Activated naive CD8-positive, alpha-beta T cell treated with anti-CD3 and anti-CD28 coated beads, Interleukin-2, amount 50 U/mL, for 24 hours (primary cell): ENCODE measurements around the gene CCDC57.
"Not testable (repeated sequence)": the region's sequence is repeated elsewhere in the genome, so short reads cannot be mapped to it uniquely, and the experiment has no call there.

Source experiments
- ATAC-seq: fragments of 150-1000 bp; cut with Tn5 transposase; one replicate; pipeline ENCODE4 v1.10.0; 2021
- DNase-seq: peaks from one replicate; pipeline ENCODE4 v3.0.0; 2021
- H3K27ac Mint-ChIP-seq: one replicate; pipeline ENCODE4 v1.8.0; 2021; ENCODE audit warnings: mild to moderate bottlenecking, mixed read lengths
- H3K27me3 Mint-ChIP-seq: one replicate; pipeline ENCODE4 v1.8.0; 2021; ENCODE audit warnings: mixed read lengths
- H3K36me3 Mint-ChIP-seq: one replicate; pipeline ENCODE4 v1.8.0; 2021; ENCODE audit warnings: low read depth, mixed read lengths
- H3K4me1 Mint-ChIP-seq: one replicate; pipeline ENCODE4 v1.8.0; 2021; ENCODE audit warnings: mixed read lengths
- H3K4me3 Mint-ChIP-seq: one replicate; pipeline ENCODE4 v1.8.0; 2021; ENCODE audit warnings: mild to moderate bottlenecking, moderate library complexity, mixed read lengths
- H3K9me3 Mint-ChIP-seq: one replicate; pipeline ENCODE4 v1.8.0; 2021; ENCODE audit warnings: mixed read lengths

The CCDC57 gene

GRCh38 chr17:82146663-82147654 is 65.7 kb downstream of the CCDC57 start:
- no peaks in the 10 kb centered on the region for H3K4me1 Mint-ChIP-seq
- peaks cover 4% of the 10 kb centered on the region for H3K9me3 Mint-ChIP-seq
- DNase-seq: no peak
- peaks cover 8% of the 10 kb centered on the region for H3K36me3 Mint-ChIP-seq
- ATAC-seq: no peak
- no peak overlapping the region for H3K27ac Mint-ChIP-seq
- no peaks in the 10 kb centered on the region for H3K27me3 Mint-ChIP-seq
- H3K4me3 Mint-ChIP-seq: no peak overlapping the region

- no peaks in the 10 kb centered on the region for H3K4me1 Mint-ChIP-seq
- no peak overlapping the region for H3K4me3 Mint-ChIP-seq
- no peak overlapping the region for H3K27ac Mint-ChIP-seq
- ATAC-seq: no peak
- H3K36me3 Mint-ChIP-seq: peaks cover 10% of the 10 kb centered on the region
- H3K27me3 Mint-ChIP-seq: no peaks in the 10 kb centered on the region
- peaks cover 4% of the 10 kb centered on the region for H3K9me3 Mint-ChIP-seq
- no peak for DNase-seq
Measured at GRCh38 chr17:82145550-82146155, 67.0 kb downstream of the CCDC57 start.

- Mint-ChIP-seq H3K4me3 (no peak overlapping the region), H3K36me3 (peaks cover 10% of the 10 kb centered on the region), H3K4me1 (no peaks in the 10 kb centered on the region), H3K27me3 (no peaks in the 10 kb centered on the region), H3K27ac (no peak overlapping the region), H3K9me3 (peaks cover 4% of the 10 kb centered on the region)
- no peak for DNase-seq
- ATAC-seq: no peak
Measured at GRCh38 chr17:82143333-82143732, 69.3 kb downstream of the CCDC57 start.

- not testable (repeated sequence) for H3K36me3 Mint-ChIP-seq, H3K4me1 Mint-ChIP-seq, H3K9me3 Mint-ChIP-seq, DNase-seq, H3K4me3 Mint-ChIP-seq, H3K27ac Mint-ChIP-seq, H3K27me3 Mint-ChIP-seq, ATAC-seq
Measured at GRCh38 chr17:82139961-82140360, 72.7 kb downstream of the CCDC57 start.

- H3K36me3 Mint-ChIP-seq: peaks cover 2% of the 10 kb centered on the region
- no peak overlapping the region for H3K4me3 Mint-ChIP-seq
- no peaks in the 10 kb centered on the region for H3K4me1 Mint-ChIP-seq
- ATAC-seq (no peak), DNase-seq (no peak)
- no peaks in the 10 kb centered on the region for H3K27me3 Mint-ChIP-seq
- H3K9me3 Mint-ChIP-seq: no peaks in the 10 kb centered on the region
- H3K27ac Mint-ChIP-seq: no peak overlapping the region
Measured at GRCh38 chr17:82138511-82138992, 74.1 kb downstream of the CCDC57 start.

GRCh38 chr17:82134101-82134500 is 78.5 kb downstream of the CCDC57 start:
- Mint-ChIP-seq H3K27ac (no peak overlapping the region), H3K4me1 (no peaks in the 10 kb centered on the region), H3K9me3 (no peaks in the 10 kb centered on the region), H3K27me3 (no peaks in the 10 kb centered on the region), H3K4me3 (no peak overlapping the region), H3K36me3 (no peaks in the 10 kb centered on the region)
- no peak for DNase-seq
- ATAC-seq: no peak

GRCh38 chr17:82133166-82133953 is 79.3 kb downstream of the CCDC57 start:
- H3K36me3 Mint-ChIP-seq, H3K4me3 Mint-ChIP-seq, ATAC-seq, H3K27ac Mint-ChIP-seq, H3K4me1 Mint-ChIP-seq, H3K9me3 Mint-ChIP-seq, H3K27me3 Mint-ChIP-seq, DNase-seq: not testable (repeated sequence)

GRCh38 chr17:82129095-82129494 is 83.5 kb downstream of the CCDC57 start:
- ATAC-seq: no peak
- Mint-ChIP-seq H3K4me1 (peaks cover 36% of the 10 kb centered on the region), H3K36me3 (peaks cover 4% of the 10 kb centered on the region), H3K4me3 (no peak overlapping the region), H3K27ac (no peak overlapping the region), H3K9me3 (no peaks in the 10 kb centered on the region), H3K27me3 (no peaks in the 10 kb centered on the region)
- DNase-seq: no peak

- no peak for ATAC-seq
- peaks cover 8% of the 10 kb centered on the region for H3K36me3 Mint-ChIP-seq
- H3K4me1 Mint-ChIP-seq: peaks cover 41% of the 10 kb centered on the region
- H3K27ac Mint-ChIP-seq: no peak overlapping the region
- no peak for DNase-seq
- no peaks in the 10 kb centered on the region for H3K9me3 Mint-ChIP-seq
- H3K4me3 Mint-ChIP-seq: no peak overlapping the region
- no peaks in the 10 kb centered on the region for H3K27me3 Mint-ChIP-seq
Measured at GRCh38 chr17:82128287-82128686, 84.4 kb downstream of the CCDC57 start.

- peak; percentile 18 for DNase-seq
- Mint-ChIP-seq H3K27ac (peak overlapping the region; percentile 42), H3K9me3 (no peaks in the 10 kb centered on the region)
Measured at GRCh38 chr17:82127704-82128103, 84.9 kb downstream of the CCDC57 start.

GRCh38 chr17:82127315-82127595 is 85.4 kb downstream of the CCDC57 start:
- H3K27me3 Mint-ChIP-seq: no peaks in the 10 kb centered on the region

More at GRCh38 chr17:82127704-82128103, 84.9 kb downstream of the CCDC57 start:
- Mint-ChIP-seq H3K27me3 (no peaks in the 10 kb centered on the region), H3K4me1 (peaks cover 46% of the 10 kb centered on the region), H3K36me3 (peaks cover 8% of the 10 kb centered on the region), H3K4me3 (peak overlapping the region; percentile 14)
- peak; percentile 4 for ATAC-seq

GRCh38 chr17:82126556-82127314 is 85.9 kb downstream of the CCDC57 start:
- no peaks in the 10 kb centered on the region for H3K27me3 Mint-ChIP-seq

More at GRCh38 chr17:82127315-82127595, 85.4 kb downstream of the CCDC57 start:
- H3K9me3 Mint-ChIP-seq: no peaks in the 10 kb centered on the region
- H3K4me1 Mint-ChIP-seq: peaks cover 50% of the 10 kb centered on the region
- peak overlapping the region; percentile 65 for H3K4me3 Mint-ChIP-seq
- peak; percentile 5 for ATAC-seq
- no peak overlapping the region for H3K27ac Mint-ChIP-seq
- H3K36me3 Mint-ChIP-seq: peaks cover 8% of the 10 kb centered on the region
- DNase-seq: no peak

GRCh38 chr17:82124101-82124500 is 88.5 kb downstream of the CCDC57 start:
- H3K9me3 Mint-ChIP-seq: no peaks in the 10 kb centered on the region
- H3K4me3 Mint-ChIP-seq: no peak overlapping the region
- no peak overlapping the region for H3K27ac Mint-ChIP-seq
- H3K4me1 Mint-ChIP-seq: peaks cover 73% of the 10 kb centered on the region
- ATAC-seq: no peak
- no peak for DNase-seq
- H3K27me3 Mint-ChIP-seq: no peaks in the 10 kb centered on the region
- H3K36me3 Mint-ChIP-seq: peaks cover 8% of the 10 kb centered on the region

More at GRCh38 chr17:82126556-82127314, 85.9 kb downstream of the CCDC57 start:
- Mint-ChIP-seq H3K4me1 (peaks cover 56% of the 10 kb centered on the region), H3K9me3 (no peaks in the 10 kb centered on the region), H3K4me3 (peak overlapping the region; percentile 65), H3K27ac (peak overlapping the region; percentile 89), H3K36me3 (peaks cover 8% of the 10 kb centered on the region)
- ATAC-seq (peak; percentile 88), DNase-seq (peak; percentile 62)
